GM12878 (cell line): ENCODE results near the gene GANC. TPM values are rescaled to one million over a fixed set of nuclear protein-coding genes. Genes with fewer than 3 reads are reported as not detected.

Experiments used
- ATAC-seq: fragments of 200-7000 bp; cut with Tn5 transposase; 3 replicates; pipeline ENCODE4 v1.9.1; 2020; ENCODE audit warnings: mild to moderate bottlenecking, moderate library complexity
- BruUV-seq: library from RNA; stranded (reverse); fragments of 400-500 nt; replicated peaks from 2 replicates; lab custom pipeline; 2021; lab: Mats Ljungman, UMichigan
- CTCF ChIA-PET: fragments of 300-600 bp; sonication (Branson Sonifier 250); formaldehyde crosslinking; extraction: SDS; loops from one replicate; lab custom pipeline; 2021; ENCODE audit warnings: inconsistent platforms; lab: Yijun Ruan, JAX
- POLR2A ChIA-PET: fragments of 350-600 bp; formaldehyde crosslinking; extraction: SDS; loops from one replicate; lab custom pipeline; 2021; ENCODE audit warnings: inconsistent platforms; lab: Charles Lee
- RAD21 ChIA-PET: fragments of 300-600 bp; sonication (Branson Sonifier 250); formaldehyde crosslinking; loops from one replicate; lab custom pipeline; 2023; ENCODE audit warnings: antibody characterized with exemption; ENCODE audit not compliant: unreplicated experiment; lab: Charles Lee
- SMC1A ChIA-PET: fragments of 300-600 bp; sonication (Branson Sonifier 250); formaldehyde crosslinking; loops from one replicate; lab custom pipeline; 2023; ENCODE audit not compliant: unreplicated experiment, uncharacterized antibody; lab: Charles Lee
- DNase-seq: peaks from one replicate; pipeline ENCODE4 v3.0.0-alpha.2; 2011; ENCODE audit warnings: low read depth, low spot score
- FAIRE-seq: peaks from 3 replicates; lab custom pipeline; 2011; peaks lifted over from hg19 to GRCh38; lab: Jason Lieb, UNC
- H2AFZ ChIP-seq: 2 replicates; pipeline ENCODE4 v1.6.0; 2011; ENCODE audit warnings: low read depth, low read length, control low read depth; ENCODE audit not compliant: control insufficient read depth
- H3K27ac ChIP-seq: 2 replicates; pipeline ENCODE4 v1.5.1; 2011; ENCODE audit warnings: control low read depth; ENCODE audit not compliant: control insufficient read depth, insufficient read depth
- H3K27me3 ChIP-seq, 2 experiments: replicated peaks in 1 of 2; 2 replicates each; pipeline versions ENCODE4 v1.6.0 to v1.6.1; 2011; ENCODE audit warnings: low read length in 1 of 2; ENCODE audit not compliant: control insufficient read depth in 2 of 2, insufficient read depth in 2 of 2
- H3K36me3 ChIP-seq, 2 experiments: 2 replicates each; pipeline ENCODE4 v1.5.1; 2011; ENCODE audit warnings: low read length in 1 of 2; ENCODE audit not compliant: control insufficient read depth in 2 of 2, insufficient read depth in 2 of 2
- H3K4me1 ChIP-seq: 2 replicates; pipeline ENCODE4 v1.6.1; 2011; ENCODE audit warnings: mild to moderate bottlenecking, low read length, moderate library complexity, mixed read lengths; ENCODE audit not compliant: control insufficient read depth, insufficient read depth
- H3K4me2 ChIP-seq: 2 replicates; pipeline ENCODE4 v1.6.0; 2011; ENCODE audit warnings: control low read depth; ENCODE audit not compliant: control insufficient read depth, insufficient read depth
- H3K4me3 ChIP-seq: fragments of 200-600 bp; sonication (generic); 2 replicates; pipeline ENCODE4 v1.5.1; 2016
- H3K79me2 ChIP-seq: 2 replicates; pipeline ENCODE4 v1.6.0; 2011; ENCODE audit warnings: low read length; ENCODE audit not compliant: control insufficient read depth, insufficient read depth
- H3K9ac ChIP-seq: 2 replicates; pipeline ENCODE4 v1.8.0; 2011; ENCODE audit warnings: low read length, control low read depth, mixed read lengths; ENCODE audit not compliant: control insufficient read depth, insufficient read depth
- H3K9me3 ChIP-seq: replicated peaks from 3 replicates; pipeline ENCODE4 v1.5.1; 2011; ENCODE audit warnings: mild to moderate bottlenecking, low read length; ENCODE audit not compliant: control insufficient read depth, insufficient read depth
- H4K20me1 ChIP-seq: 2 replicates; pipeline ENCODE4 v1.6.0; 2011; ENCODE audit not compliant: control insufficient read depth, insufficient read depth
- KAT2A ChIP-seq: conservative IDR thresholded peaks from 2 replicates; pipeline ENCODE4 v1.6.1; 2011; ENCODE audit warnings: low read depth, low read length; ENCODE audit not compliant: control insufficient read depth
- MYB ChIP-seq: fragments of 150-350 bp; IDR thresholded peaks from 2 replicates; pipeline ENCODE4 v1.6.1; 2014; ENCODE audit warnings: mild to moderate bottlenecking, low read depth, low read length, borderline replicate concordance
- MYC ChIP-seq: IDR thresholded peaks from 2 replicates; pipeline ENCODE4 v1.6.1; 2011; ENCODE audit warnings: mild to moderate bottlenecking, low read length, moderate library complexity, inconsistent platforms; ENCODE audit not compliant: insufficient read depth, insufficient replicate concordance, insufficient read length, severe bottlenecking
- NFYB ChIP-seq: IDR thresholded peaks from 2 replicates; pipeline ENCODE4 v1.6.1; 2011; ENCODE audit warnings: low read depth, mild to moderate bottlenecking, low read length, improper control_type of control experiment, moderate library complexity; ENCODE audit not compliant: insufficient read depth
- NR2C2 ChIP-seq: IDR thresholded peaks from 2 replicates; pipeline ENCODE4 v1.6.1; 2011; ENCODE audit warnings: borderline replicate concordance, low read depth; ENCODE audit not compliant: control insufficient read depth, insufficient read length
- RUNX3 ChIP-seq: IDR thresholded peaks from 2 replicates; pipeline ENCODE4 v1.6.1; 2012; ENCODE audit warnings: low read length, inconsistent platforms
- SPI1 ChIP-seq: IDR thresholded peaks from 2 replicates; pipeline ENCODE4 v1.6.1; 2011; ENCODE audit warnings: low read depth, mild to moderate bottlenecking, low read length, moderate library complexity, borderline replicate concordance; ENCODE audit not compliant: insufficient read depth
- ZNF24 ChIP-seq: fragments of 450-650 bp; IDR thresholded peaks from 2 replicates; pipeline ENCODE4 v1.6.1; 2017; ENCODE audit warnings: antibody characterized with exemption, mild to moderate bottlenecking
- ZNF384 ChIP-seq: IDR thresholded peaks from 2 replicates; pipeline ENCODE4 v1.6.1; 2012; ENCODE audit warnings: low read depth, mild to moderate bottlenecking, low read length, improper control_type of control experiment, borderline replicate concordance
- WGBS: methylation state at CpG from one replicate; pipeline ENCODE4 v1.1.6; 2016; ENCODE audit warnings: low lambda C conversion rate; ENCODE audit not compliant: insufficient replicate concordance, insufficient coverage; ENCODE audit errors: missing lambda C conversion rate; 5-methylcytosine and 5-hydroxymethylcytosine counted together
- in situ Hi-C: fragments of 300-500 bp; cut with MboI; formaldehyde crosslinking; loops from 9 replicates; pipeline ENCODE4 v1.14.3; 2018; ENCODE audit warnings: mixed read lengths
- intact Hi-C: fragments of 100-400 bp; cut with micrococcal nuclease; formaldehyde crosslinking; loops from one replicate; pipeline ENCODE4 v1.14.2; 2022; ENCODE audit not compliant: unreplicated experiment
- polyA plus RNA-seq, 11 experiments: library from polyadenylated mRNA; depleted of rRNA in 4 of 11; unstranded in 6 of 11; stranded (reverse) in 5 of 11; fragments of >200 nt; fragmentation: Nextera tagmentation in 4 of 11; fragmentation: Illumina TruSeq in 1 of 11; extraction: Ambion mirVana in 4 of 11; extraction: Trizol in 1 of 11; gene quantifications; 1 replicate in 1 of 11; 2 replicates in 10 of 11; pipeline versions ENCODE4 v1.2.1 to v1.2.3, GENCODE V29; 2011 to 2016; ENCODE audit warnings: inconsistent platforms in 2 of 11, missing spikeins in 2 of 11, low read depth in 1 of 11
- total RNA-seq, 4 experiments: library from RNA; depleted of rRNA in 3 of 4; stranded (reverse); fragments of >200 nt in 3 of 4; fragmentation: Illumina TruSeq in 1 of 4; extraction: Trizol in 1 of 4; gene quantifications; 2 replicates each; pipeline versions ENCODE4 v1.2.1 to v1.2.3, GENCODE V29; 2013 to 2021
- TF ChIP-seq, protein P1 (sequence below): fragments of 450-650 bp; conservative IDR thresholded peaks from 2 replicates; pipeline ENCODE4 v1.6.1; 2017; ENCODE audit warnings: mild to moderate bottlenecking, moderate library complexity
- TF ChIP-seq, protein P2 (sequence below): fragments of 450-650 bp; IDR thresholded peaks from 2 replicates; pipeline ENCODE4 v1.6.1; 2017; ENCODE audit warnings: low read depth, mild to moderate bottlenecking, moderate library complexity

The GANC gene
- total and polyA plus RNA-seq, 10 of the 15 experiments (the other 5 are each of a cell fraction or from before 2014, with no cell fraction given), result 11.3 to 35.3 (median 23.0) TPM

DNA sequence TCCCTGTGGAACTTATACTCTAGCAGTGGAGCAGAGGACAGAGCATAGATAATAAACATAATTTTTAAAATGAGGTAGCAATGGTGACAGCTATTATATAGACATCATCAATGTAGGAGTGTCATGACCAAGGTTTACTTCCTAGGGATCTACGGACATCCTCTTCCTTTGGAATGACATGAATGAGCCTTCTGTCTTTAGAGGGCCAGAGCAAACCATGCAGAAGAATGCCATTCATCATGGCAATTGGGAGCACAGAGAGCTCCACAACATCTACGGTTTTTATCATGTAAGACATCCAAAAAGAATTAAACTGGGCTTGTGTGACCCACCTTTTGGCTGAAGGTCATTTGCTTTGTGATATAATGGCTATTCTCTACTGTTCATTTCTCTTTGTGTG is 56.2 kb downstream of the GANC start:
- 97% methylated on average over 2 of the region's 2 CpGs for WGBS
- no peak overlapping the region for H3K9ac ChIP-seq

DNA sequence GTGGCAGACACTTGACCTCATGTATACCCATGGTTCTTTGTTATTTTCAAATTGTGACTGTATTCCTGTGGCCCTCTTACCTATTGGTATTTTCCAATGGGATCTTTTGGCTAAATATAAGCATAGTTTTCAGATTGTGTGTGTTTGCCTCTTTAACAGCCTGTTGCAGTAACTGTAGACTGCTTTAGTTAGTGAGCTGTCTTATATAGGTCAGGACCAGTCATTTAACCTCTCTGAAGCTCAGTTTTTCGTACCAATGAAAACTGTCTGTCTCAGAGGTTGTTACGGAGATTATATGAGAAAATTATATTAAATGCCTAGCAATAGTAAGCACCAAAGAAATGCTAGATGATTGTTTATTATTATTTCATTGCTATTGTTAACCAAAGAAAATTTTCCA is 57.0 kb downstream of the GANC start:
- POLR2A ChIA-PET, result no interaction called here
- Histone ChIP-seq H2AFZ (no peak overlapping the region), H3K27ac (no peak overlapping the region), H3K4me1 (no peaks in the 10 kb centered on the region), H3K27me3 (no peaks in the 10 kb centered on the region), H4K20me1 (no peaks in the 10 kb centered on the region), H3K9me3 (no peaks in the 10 kb centered on the region; the same call in 2 of the 3 replicates), H3K79me2 (no peaks in the 10 kb centered on the region), H3K9ac (no peak overlapping the region), H3K36me3 (peaks cover 2 to 12% of the 10 kb centered on the region in 2 experiments; a peak in 2 of 4 replicates), H3K4me3 (no peak overlapping the region), H3K4me2 (no peak overlapping the region)
- DNase-seq, result no peak
- RAD21 ChIA-PET, result no interaction called here
- TF ChIP-seq ZNF24, result no peak
- no peak for TF ChIP-seq RUNX3
- TF ChIP-seq, protein P1, sequence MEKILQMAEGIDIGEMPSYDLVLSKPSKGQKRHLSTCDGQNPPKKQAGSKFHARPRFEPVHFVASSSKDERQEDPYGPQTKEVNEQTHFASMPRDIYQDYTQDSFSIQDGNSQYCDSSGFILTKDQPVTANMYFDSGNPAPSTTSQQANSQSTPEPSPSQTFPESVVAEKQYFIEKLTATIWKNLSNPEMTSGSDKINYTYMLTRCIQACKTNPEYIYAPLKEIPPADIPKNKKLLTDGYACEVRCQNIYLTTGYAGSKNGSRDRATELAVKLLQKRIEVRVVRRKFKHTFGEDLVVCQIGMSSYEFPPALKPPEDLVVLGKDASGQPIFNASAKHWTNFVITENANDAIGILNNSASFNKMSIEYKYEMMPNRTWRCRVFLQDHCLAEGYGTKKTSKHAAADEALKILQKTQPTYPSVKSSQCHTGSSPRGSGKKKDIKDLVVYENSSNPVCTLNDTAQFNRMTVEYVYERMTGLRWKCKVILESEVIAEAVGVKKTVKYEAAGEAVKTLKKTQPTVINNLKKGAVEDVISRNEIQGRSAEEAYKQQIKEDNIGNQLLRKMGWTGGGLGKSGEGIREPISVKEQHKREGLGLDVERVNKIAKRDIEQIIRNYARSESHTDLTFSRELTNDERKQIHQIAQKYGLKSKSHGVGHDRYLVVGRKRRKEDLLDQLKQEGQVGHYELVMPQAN, result no peak
- no peak for TF ChIP-seq NR2C2
- TF ChIP-seq MYC, result no peak
- no peak for TF ChIP-seq NFYB
- no peak for TF ChIP-seq SPI1
- no peak for TF ChIP-seq MYB
- no peak for TF ChIP-seq KAT2A
- TF ChIP-seq, protein P2, sequence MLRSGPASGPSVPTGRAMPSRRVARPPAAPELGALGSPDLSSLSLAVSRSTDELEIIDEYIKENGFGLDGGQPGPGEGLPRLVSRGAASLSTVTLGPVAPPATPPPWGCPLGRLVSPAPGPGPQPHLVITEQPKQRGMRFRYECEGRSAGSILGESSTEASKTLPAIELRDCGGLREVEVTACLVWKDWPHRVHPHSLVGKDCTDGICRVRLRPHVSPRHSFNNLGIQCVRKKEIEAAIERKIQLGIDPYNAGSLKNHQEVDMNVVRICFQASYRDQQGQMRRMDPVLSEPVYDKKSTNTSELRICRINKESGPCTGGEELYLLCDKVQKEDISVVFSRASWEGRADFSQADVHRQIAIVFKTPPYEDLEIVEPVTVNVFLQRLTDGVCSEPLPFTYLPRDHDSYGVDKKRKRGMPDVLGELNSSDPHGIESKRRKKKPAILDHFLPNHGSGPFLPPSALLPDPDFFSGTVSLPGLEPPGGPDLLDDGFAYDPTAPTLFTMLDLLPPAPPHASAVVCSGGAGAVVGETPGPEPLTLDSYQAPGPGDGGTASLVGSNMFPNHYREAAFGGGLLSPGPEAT, result no peak
- FAIRE-seq, result no peak
- in situ Hi-C loops, result no loop called here
- ATAC-seq, result no peak
- SMC1A ChIA-PET, result interaction anchor here (0.7 kb wide), 2 partner anchors 14 to 38 kb away, joined by 3 read pairs; no protein-coding TSS in a partner anchor
- no TSS peak for BruUV-seq
- intact Hi-C loops, result no loop called here
- CTCF ChIA-PET, result interaction anchor here (1.1 kb wide), 1 partner anchor 14 kb away, joined by 3 read pairs; no protein-coding TSS in a partner anchor
- WGBS, result 98% methylated on average over 2 of the region's 2 CpGs

More for the DNA sequence above, 56.2 kb downstream of the GANC start:
- CTCF ChIA-PET, result interaction anchor here (1.0 to 1.1 kb wide), 2 partner anchors 15 to 189 kb away, joined by 3 to 4 read pairs; no protein-coding TSS in a partner anchor
- H3K36me3 ChIP-seq, result peaks cover 2 to 12% of the 10 kb centered on the region in 2 experiments; a peak in 2 of 4 replicates
- no peak for FAIRE-seq
- H3K27me3 ChIP-seq, result no peaks in the 10 kb centered on the region
- TF ChIP-seq ZNF384, result no peak
- TF ChIP-seq, all 136 proteins: peak for 0
- no peaks in the 10 kb centered on the region for H3K9me3 ChIP-seq
- ATAC-seq (no peak), DNase-seq (no peak)
- no TSS peak for BruUV-seq
- ChIA-PET RAD21 (interaction anchor here (0.5 kb wide), 1 partner anchor 1507 kb away, joined by 3 read pairs; no protein-coding TSS in a partner anchor), POLR2A (no interaction called here), SMC1A (interaction anchor here (0.7 kb wide), 1 partner anchor 39 kb away, joined by 3 read pairs; no protein-coding TSS in a partner anchor)
- H3K79me2 ChIP-seq, result no peaks in the 10 kb centered on the region
- H3K4me1 ChIP-seq, result no peaks in the 10 kb centered on the region
- no peak overlapping the region for H3K4me3 ChIP-seq
- in situ Hi-C loops (no loop called here), intact Hi-C loops (no loop called here)
- no peak overlapping the region for H2AFZ ChIP-seq
- H3K27ac ChIP-seq, result no peak overlapping the region
- H3K4me2 ChIP-seq, result no peak overlapping the region
- no peaks in the 10 kb centered on the region for H4K20me1 ChIP-seq
